Activated naive CD4-positive, alpha-beta T cell treated with anti-CD3 and anti-CD28 coated beads, Interleukin-2, amount 10 ng/mL, durations not matched to agents 7 days and 5 days (primary cell): ENCODE data around the gene ATG101.

Experiments
- CTCF ChIA-PET: fragments of 350-600 bp; sonication (Branson Sonifier 250); formaldehyde crosslinking; loops from one replicate; lab custom pipeline; 2021; ENCODE audit warnings: antibody characterized with exemption; lab: Charles Lee
- DNase-seq: peaks from one replicate; pipeline ENCODE4 v3.0.0-alpha.2; 2020
- H3K27ac Mint-ChIP-seq: one replicate; pipeline ENCODE4 v1.8.0; 2021; ENCODE audit warnings: mild to moderate bottlenecking, moderate library complexity, mixed read lengths
- H3K27me3 Mint-ChIP-seq: one replicate; pipeline ENCODE4 v1.8.0; 2021; ENCODE audit warnings: mild to moderate bottlenecking, mixed read lengths
- H3K36me3 Mint-ChIP-seq: one replicate; pipeline ENCODE4 v1.8.0; 2021; ENCODE audit warnings: mixed read lengths
- H3K4me1 Mint-ChIP-seq: one replicate; pipeline ENCODE4 v1.8.0; 2021; ENCODE audit warnings: mixed read lengths
- H3K4me3 Mint-ChIP-seq: one replicate; pipeline ENCODE4 v1.8.0; 2021; ENCODE audit warnings: mild to moderate bottlenecking, moderate library complexity, mixed read lengths
- H3K9me3 Mint-ChIP-seq: one replicate; pipeline ENCODE4 v1.8.0; 2021; ENCODE audit warnings: mixed read lengths

Gene ATG101

GRCh38 chr12:52057638-52058576 lies 11.9 kb upstream of the ATG101 start:
- Mint-ChIP-seq H3K27me3 (peaks cover 3% of the 10 kb centered on the region), H3K4me3 (no peak overlapping the region), H3K36me3 (no peaks in the 10 kb centered on the region), H3K27ac (no peak overlapping the region), H3K9me3 (no peaks in the 10 kb centered on the region), H3K4me1 (peaks cover 3% of the 10 kb centered on the region)
- no peak for DNase-seq
- CTCF ChIA-PET, result no interaction called here

GRCh38 chr12:52058631-52059361 lies 11.0 kb upstream of the ATG101 start:
- peaks cover 9% of the 10 kb centered on the region for H3K27me3 Mint-ChIP-seq
- no peak overlapping the region for H3K4me3 Mint-ChIP-seq
- DNase-seq, result no peak
- no peaks in the 10 kb centered on the region for H3K9me3 Mint-ChIP-seq
- no peaks in the 10 kb centered on the region for H3K4me1 Mint-ChIP-seq
- no peak overlapping the region for H3K27ac Mint-ChIP-seq
- CTCF ChIA-PET, result interaction anchor here (1.6 to 30.9 kb wide), 3 partner anchors 11 to 32 kb away, joined by 4 to 637 read pairs (median 7); partner anchors contain the start of gene ATG101
- H3K36me3 Mint-ChIP-seq, result no peaks in the 10 kb centered on the region

- Mint-ChIP-seq H3K27me3 (peaks cover 18% of the 10 kb centered on the region), H3K4me1 (no peaks in the 10 kb centered on the region), H3K9me3 (no peaks in the 10 kb centered on the region), H3K4me3 (no peak overlapping the region), H3K36me3 (no peaks in the 10 kb centered on the region), H3K27ac (no peak overlapping the region)
- DNase-seq, result no peak
- CTCF ChIA-PET, result interaction anchor here (1.0 to 30.9 kb wide), 4 partner anchors 10 to 62 kb away, joined by 3 to 637 read pairs (median 6); partner anchors contain the start of gene ATG101
Measured at GRCh38 chr12:52059582-52060497, 9.9 kb upstream of the ATG101 start.

GRCh38 chr12:52060498-52061177 lies 9.1 kb upstream of the ATG101 start:
- DNase-seq, result no peak
- no peaks in the 10 kb centered on the region for H3K9me3 Mint-ChIP-seq
- CTCF ChIA-PET, result interaction anchor here (1.0 to 30.9 kb wide), 5 partner anchors 9 to 61 kb away, joined by 3 to 637 read pairs (median 4); partner anchors contain the start of gene NR4A1
- no peaks in the 10 kb centered on the region for H3K36me3 Mint-ChIP-seq
- peaks cover 26% of the 10 kb centered on the region for H3K27me3 Mint-ChIP-seq
- H3K4me3 Mint-ChIP-seq, result no peak overlapping the region
- no peak overlapping the region for H3K27ac Mint-ChIP-seq
- H3K4me1 Mint-ChIP-seq, result no peaks in the 10 kb centered on the region

GRCh38 chr12:52061470-52062166 lies 8.2 kb upstream of the ATG101 start:
- Mint-ChIP-seq H3K27me3 (peaks cover 35% of the 10 kb centered on the region), H3K27ac (no peak overlapping the region), H3K36me3 (no peaks in the 10 kb centered on the region), H3K4me3 (no peak overlapping the region), H3K9me3 (no peaks in the 10 kb centered on the region), H3K4me1 (no peaks in the 10 kb centered on the region)
- DNase-seq, result no peak
- CTCF ChIA-PET, result interaction anchor here (0.7 to 30.9 kb wide), 4 partner anchors 9 to 435 kb away, joined by 3 to 637 read pairs (median 5); partner anchors contain the start of gene NR4A1

GRCh38 chr12:52062167-52063081 lies 7.4 kb upstream of the ATG101 start:
- Mint-ChIP-seq H3K36me3 (no peaks in the 10 kb centered on the region), H3K4me1 (no peaks in the 10 kb centered on the region), H3K9me3 (no peaks in the 10 kb centered on the region), H3K27me3 (peaks cover 43% of the 10 kb centered on the region), H3K27ac (no peak overlapping the region), H3K4me3 (no peak overlapping the region)
- DNase-seq, result no peak
- CTCF ChIA-PET, result interaction anchor here (1.6 to 30.9 kb wide), 3 partner anchors 8 to 35 kb away, joined by 4 to 637 read pairs (median 6); partner anchors contain the start of gene NR4A1

- H3K4me1 Mint-ChIP-seq, result no peaks in the 10 kb centered on the region
- CTCF ChIA-PET, result interaction anchor here (1.0 to 30.9 kb wide), 3 partner anchors 9 to 36 kb away, joined by 3 to 637 read pairs (median 6); partner anchors contain the start of gene NR4A1
- H3K36me3 Mint-ChIP-seq, result no peaks in the 10 kb centered on the region
- peaks cover 45% of the 10 kb centered on the region for H3K27me3 Mint-ChIP-seq
- H3K9me3 Mint-ChIP-seq, result no peaks in the 10 kb centered on the region
- no peak overlapping the region for H3K4me3 Mint-ChIP-seq
- no peak for DNase-seq
- H3K27ac Mint-ChIP-seq, result no peak overlapping the region
Measured at GRCh38 chr12:52063082-52063924, 6.5 kb upstream of the ATG101 start.

GRCh38 chr12:52063981-52064649 lies 5.7 kb upstream of the ATG101 start:
- Mint-ChIP-seq H3K27ac (no peak overlapping the region), H3K36me3 (no peaks in the 10 kb centered on the region), H3K9me3 (no peaks in the 10 kb centered on the region), H3K4me3 (no peak overlapping the region), H3K4me1 (peaks cover 3% of the 10 kb centered on the region), H3K27me3 (peaks cover 45% of the 10 kb centered on the region)
- DNase-seq, result no peak
- CTCF ChIA-PET, result interaction anchor here (1.0 to 30.9 kb wide), 3 partner anchors 9 to 37 kb away, joined by 3 to 637 read pairs (median 3); no protein-coding TSS in a partner anchor

GRCh38 chr12:52066346-52067080 lies 3.3 kb upstream of the ATG101 start:
- H3K9me3 Mint-ChIP-seq, result no peaks in the 10 kb centered on the region

GRCh38 chr12:52067081-52067374 lies 2.8 kb upstream of the ATG101 start:
- no peak overlapping the region for H3K27ac Mint-ChIP-seq
- H3K4me3 Mint-ChIP-seq, result no peak overlapping the region
- H3K27me3 Mint-ChIP-seq, result peaks cover 49% of the 10 kb centered on the region
- no peak for DNase-seq
- H3K4me1 Mint-ChIP-seq, result peaks cover 27% of the 10 kb centered on the region
- CTCF ChIA-PET, result interaction anchor here (2.2 to 30.9 kb wide), 3 partner anchors 13 to 40 kb away, joined by 6 to 637 read pairs (median 40); no protein-coding TSS in a partner anchor
- H3K36me3 Mint-ChIP-seq, result peaks cover 4% of the 10 kb centered on the region
- no peaks in the 10 kb centered on the region for H3K9me3 Mint-ChIP-seq

More at GRCh38 chr12:52066346-52067080, 3.3 kb upstream of the ATG101 start:
- peaks cover 49% of the 10 kb centered on the region for H3K27me3 Mint-ChIP-seq
- H3K4me3 Mint-ChIP-seq, result no peak overlapping the region
- no peak overlapping the region for H3K27ac Mint-ChIP-seq
- CTCF ChIA-PET, result interaction anchor here (2.2 to 30.9 kb wide), 3 partner anchors 12 to 39 kb away, joined by 6 to 637 read pairs (median 40); no protein-coding TSS in a partner anchor
- no peak for DNase-seq
- H3K36me3 Mint-ChIP-seq, result peaks cover 2% of the 10 kb centered on the region
- H3K4me1 Mint-ChIP-seq, result peaks cover 23% of the 10 kb centered on the region
